ENCODE data around the gene SUGCT. TPM values are rescaled to one million over a fixed set of nuclear protein-coding genes. Genes with fewer than 3 reads are reported as not detected.
A peak's percentile ranks its signal among the peaks of the same experiment; 100 is the strongest.
"Not testable (repeated sequence)": the region's sequence is repeated elsewhere in the genome, so short reads cannot be mapped to it uniquely, and the experiment has no call there.

Gene SUGCT
- total and polyA plus RNA-seq, 9 of the 15 experiments (the other 6 are each of a cell fraction or from before 2014, with no cell fraction given): 0.58 to 2.5 (median 1.4) TPM

GRCh38 chr7:40147371-40148246, 12.8 kb downstream of the SUGCT start (continued):
- TF ChIP-seq, protein P1, sequence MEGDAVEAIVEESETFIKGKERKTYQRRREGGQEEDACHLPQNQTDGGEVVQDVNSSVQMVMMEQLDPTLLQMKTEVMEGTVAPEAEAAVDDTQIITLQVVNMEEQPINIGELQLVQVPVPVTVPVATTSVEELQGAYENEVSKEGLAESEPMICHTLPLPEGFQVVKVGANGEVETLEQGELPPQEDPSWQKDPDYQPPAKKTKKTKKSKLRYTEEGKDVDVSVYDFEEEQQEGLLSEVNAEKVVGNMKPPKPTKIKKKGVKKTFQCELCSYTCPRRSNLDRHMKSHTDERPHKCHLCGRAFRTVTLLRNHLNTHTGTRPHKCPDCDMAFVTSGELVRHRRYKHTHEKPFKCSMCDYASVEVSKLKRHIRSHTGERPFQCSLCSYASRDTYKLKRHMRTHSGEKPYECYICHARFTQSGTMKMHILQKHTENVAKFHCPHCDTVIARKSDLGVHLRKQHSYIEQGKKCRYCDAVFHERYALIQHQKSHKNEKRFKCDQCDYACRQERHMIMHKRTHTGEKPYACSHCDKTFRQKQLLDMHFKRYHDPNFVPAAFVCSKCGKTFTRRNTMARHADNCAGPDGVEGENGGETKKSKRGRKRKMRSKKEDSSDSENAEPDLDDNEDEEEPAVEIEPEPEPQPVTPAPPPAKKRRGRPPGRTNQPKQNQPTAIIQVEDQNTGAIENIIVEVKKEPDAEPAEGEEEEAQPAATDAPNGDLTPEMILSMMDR (IDR thresholded peaks at IDR 0.05 in 2 of 3, conservative IDR thresholded peaks at IDR 0.05 in 1 of 3; ENCODE audit: insufficient read depth in 2 of 3, low read depth in 1 of 3, low read length in 3 of 3): 0 out of 6 replicates have a peak, but pooled peaks of 1 of the 3 experiments have one; percentile 6
- peak in 1 of 2 experiments; percentile 17; a peak in 1 of 4 replicates for TF ChIP-seq TRIM24 (IDR thresholded peaks at IDR 0.05)

- FAIRE-seq; H3K9me1 ChIP-seq (ENCODE audit: control insufficient read depth, insufficient read depth, low read length); ATAC-seq; H4K20me1 ChIP-seq (replicated peaks; ENCODE audit: control insufficient read depth, insufficient read depth, low read length); H3K36me3 ChIP-seq (ENCODE audit: control insufficient read depth, insufficient read depth, low read length); H2AFZ ChIP-seq (ENCODE audit: low read depth, low read length); BruUV-seq (replicated peaks); H3K9ac ChIP-seq (ENCODE audit: insufficient read depth in 1 of 2, low read depth in 2 of 2, low read length in 2 of 2); H3K4me3 ChIP-seq; H3K27ac ChIP-seq (ENCODE audit: extremely low read depth, low read depth, low read length); in situ Hi-C loops (cut with MboI); POLR2A ChIA-PET; intact Hi-C loops (cut with micrococcal nuclease); H3K9me3 ChIP-seq (replicated peaks; ENCODE audit: control insufficient read depth, insufficient read depth, low read depth, low read length); H3K4me2 ChIP-seq (ENCODE audit: insufficient read depth, low read length); H3K79me2 ChIP-seq (ENCODE audit: control insufficient read depth, insufficient read depth, low read length); H3K4me1 ChIP-seq (replicated peaks in 1 of 2; ENCODE audit: control insufficient read depth in 2 of 2, insufficient read depth in 2 of 2, low read length in 2 of 2); DNase-seq (ENCODE audit: extremely low read depth in 1 of 4, low spot score in 3 of 4); CTCF ChIA-PET (ENCODE audit: low intra/inter-chr PET ratio): not testable (repeated sequence)
- WGBS (ENCODE audit: insufficient coverage, low coverage, missing lambda C conversion rate): 9% methylated on average over 7 of the region's 7 CpGs
- H3K27me3 ChIP-seq (ENCODE audit: control insufficient read depth in 2 of 2, insufficient read depth in 2 of 2, low read length in 2 of 2): peaks cover 7 to 11% of the 10 kb centered on the region in 2 experiments; a peak in 4 of 5 replicates
Observed at GRCh38 chr7:40148247-40148580, 13.4 kb downstream of the SUGCT start.

All from K562 (cell line).